SKM-1 treated with dmso at 0.1 percent for 144 hours (cell line): ENCODE data around the gene WNT10A.
"Not testable (repeated sequence)": the region's sequence is repeated elsewhere in the genome, so short reads cannot be mapped to it uniquely, and the experiment has no call there.

Source experiments
- DNase-seq: peaks from one replicate; lab custom pipeline; 2025; ENCODE audit not compliant: unreplicated experiment; lab: John Stamatoyannopoulos, UW

WNT10A gene

DNA sequence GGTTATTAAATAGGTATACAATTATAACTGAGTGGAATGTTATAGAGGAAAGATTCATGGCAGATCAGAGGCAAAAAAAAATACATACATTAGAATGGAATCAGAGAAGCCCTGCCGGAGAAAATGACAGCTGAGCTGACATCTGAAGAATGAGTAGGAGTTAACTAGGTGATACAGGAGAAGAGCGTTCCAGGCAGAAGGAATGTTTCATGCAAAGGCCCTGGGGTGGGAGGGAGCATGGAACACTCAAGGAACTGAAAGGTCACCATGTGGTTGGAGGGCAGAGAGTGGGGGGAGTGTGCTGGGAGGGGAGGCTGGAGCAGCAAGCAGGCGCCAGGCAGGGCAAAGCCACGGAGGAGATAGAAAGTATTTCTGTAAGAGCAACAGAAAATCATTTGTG is 47.2 kb downstream of the WNT10A start:
- no peak for DNase-seq

DNA sequence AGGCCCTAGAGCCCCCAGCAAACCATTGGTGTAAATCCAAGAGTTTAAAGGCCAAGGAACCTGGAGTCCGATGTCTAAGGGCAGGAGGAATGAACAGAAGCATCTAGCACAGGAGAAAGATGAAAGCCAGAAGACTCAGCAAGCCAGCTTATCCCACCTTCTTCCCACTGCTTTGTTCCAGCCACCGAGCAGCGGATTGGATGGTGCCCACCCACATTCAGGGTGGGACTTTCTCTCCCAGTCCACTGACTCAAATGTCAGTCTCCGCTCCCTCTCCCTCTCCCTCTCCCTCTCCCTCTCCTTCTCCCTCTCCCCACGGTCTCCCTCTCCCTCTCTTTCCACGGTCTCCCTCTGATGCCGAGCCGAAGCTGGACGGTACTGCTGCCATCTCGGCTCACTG is 49.8 kb downstream of the WNT10A start:
- not testable (repeated sequence) for DNase-seq

DNA sequence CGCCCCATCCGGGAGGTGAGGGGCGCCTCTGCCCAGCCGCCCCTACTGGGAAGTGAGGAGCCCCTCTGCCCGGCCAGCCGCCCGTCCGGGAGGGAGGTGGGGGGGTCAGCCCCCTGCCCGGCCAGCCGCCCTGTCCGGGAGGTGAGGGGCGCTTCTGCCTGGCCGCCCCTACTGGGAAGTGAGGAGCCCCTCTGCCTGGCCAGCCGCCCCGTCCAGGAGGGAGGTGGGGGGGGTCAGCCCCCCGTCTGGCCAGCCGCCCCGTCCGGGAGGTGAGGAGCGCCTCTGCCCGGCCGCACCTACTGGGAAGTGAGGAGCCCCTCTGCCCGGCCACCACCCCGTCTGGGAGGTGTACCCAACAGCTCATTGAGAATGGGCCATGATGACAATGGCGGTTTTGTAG is 51.1 kb downstream of the WNT10A start:
- not testable (repeated sequence) for DNase-seq
